H1 (cell line): ENCODE measurements around the gene CACNA2D1. TPM values are rescaled to one million over a fixed set of nuclear protein-coding genes. Genes with fewer than 3 reads are reported as not detected.

Source experiments
- CTCF ChIA-PET: fragments of 300-600 bp; sonication (Branson Sonifier 250); formaldehyde crosslinking; loops from one replicate; lab custom pipeline; 2021; ENCODE audit not compliant: partially characterized antibody; lab: Charles Lee
- POLR2A ChIA-PET: fragments of 300-600 bp; sonication (Branson Sonifier 250); formaldehyde crosslinking; loops from one replicate; lab custom pipeline; 2021; ENCODE audit warnings: inconsistent platforms; ENCODE audit not compliant: partially characterized antibody; lab: Charles Lee
- DNase-seq, 2 experiments: peaks; one replicate each; pipeline versions ENCODE4 v3.0.0 to v3.0.0-alpha.2; 2010 to 2022; ENCODE audit warnings: low spot score in 2 of 2, low read depth in 1 of 2, mixed read lengths in 1 of 2
- FAIRE-seq: peaks from 2 replicates; lab custom pipeline; 2011; peaks lifted over from hg19 to GRCh38; lab: Jason Lieb, UNC
- H2AFZ ChIP-seq: 2 replicates; pipeline ENCODE4 v1.8.1; 2012; ENCODE audit warnings: low read length, inconsistent platforms
- H2AK5ac ChIP-seq: 2 replicates; pipeline ENCODE4 v1.6.1; 2013; ENCODE audit warnings: low read depth, low read length
- H2BK120ac ChIP-seq: replicated peaks from 2 replicates; pipeline ENCODE3; 2013; ENCODE audit warnings: low read depth, low read length, inconsistent platforms
- H2BK12ac ChIP-seq: 2 replicates; pipeline ENCODE4 v1.6.1; 2013; ENCODE audit warnings: low read depth, low read length
- H2BK15ac ChIP-seq: 2 replicates; pipeline ENCODE4 v1.6.1; 2013; ENCODE audit warnings: low read length
- H2BK20ac ChIP-seq: 2 replicates; pipeline ENCODE4 v1.6.1; 2013; ENCODE audit warnings: low read length
- H2BK5ac ChIP-seq: 2 replicates; pipeline ENCODE4 v1.6.1; 2013; ENCODE audit warnings: low read depth, low read length
- H3K14ac ChIP-seq: 2 replicates; pipeline ENCODE4 v1.6.1; 2013; ENCODE audit warnings: inconsistent platforms; ENCODE audit not compliant: insufficient read length
- H3K18ac ChIP-seq: 2 replicates; pipeline ENCODE4 v1.6.1; 2013; ENCODE audit warnings: low read length; ENCODE audit errors: extremely low read depth
- H3K23ac ChIP-seq: 2 replicates; pipeline ENCODE4 v1.6.1; 2013; ENCODE audit warnings: inconsistent platforms; ENCODE audit not compliant: insufficient read length
- H3K23me2 ChIP-seq: 2 replicates; pipeline ENCODE4 v1.6.1; 2013; ENCODE audit warnings: low read depth, low read length
- H3K27ac ChIP-seq: 2 replicates; pipeline ENCODE4 v1.6.1; 2011; ENCODE audit warnings: low read depth, low read length, inconsistent platforms
- H3K27me3 ChIP-seq, 4 experiments: replicated peaks in 1 of 4; 1 replicate in 1 of 4; 2 replicates in 3 of 4; pipeline versions ENCODE4 v1.6.1 to v1.8.1; 2011 to 2013; ENCODE audit warnings: low read length in 3 of 4, mild to moderate bottlenecking in 3 of 4, inconsistent platforms in 2 of 4, mixed read lengths in 2 of 4, moderate library complexity in 1 of 4; ENCODE audit not compliant: control insufficient read depth in 3 of 4, insufficient read depth in 3 of 4; ENCODE audit errors: extremely low read depth in 1 of 4
- H3K36me3 ChIP-seq, 4 experiments: 2 replicates each; pipeline versions ENCODE4 v1.6.1 to v1.8.1; 2011 to 2013; ENCODE audit warnings: mild to moderate bottlenecking in 4 of 4, low read length in 3 of 4, moderate library complexity in 2 of 4, control low read depth in 1 of 4, inconsistent platforms in 1 of 4; ENCODE audit not compliant: insufficient read depth in 4 of 4, control insufficient read depth in 2 of 4
- H3K4ac ChIP-seq: replicated peaks from 2 replicates; pipeline ENCODE3; 2013; ENCODE audit warnings: low read length, low read depth, mixed read lengths, inconsistent platforms; ENCODE audit not compliant: insufficient read length
- H3K4me1 ChIP-seq, 4 experiments: replicated peaks in 1 of 4; 1 replicate in 1 of 4; 2 replicates in 3 of 4; pipeline versions ENCODE4 v1.6.1 to v1.8.1; 2011 to 2013; ENCODE audit warnings: low read length in 3 of 4, inconsistent platforms in 2 of 4, mixed read lengths in 1 of 4; ENCODE audit not compliant: insufficient read depth in 4 of 4, control insufficient read depth in 3 of 4
- H3K4me2 ChIP-seq, 2 experiments: 2 replicates each; pipeline versions ENCODE4 v1.6.1 to v1.8.1; 2011 to 2013; ENCODE audit warnings: low read depth in 2 of 2, low read length in 2 of 2, control low read depth in 1 of 2, inconsistent platforms in 1 of 2, mild to moderate bottlenecking in 1 of 2; ENCODE audit not compliant: insufficient read depth in 1 of 2
- H3K4me3 ChIP-seq, 4 experiments: fragments of 200-600, 300-600 bp in 1 of 4; sonication (generic), shearing (Covaris generic), sonication (Bioruptor Twin) in 1 of 4; 2 replicates each; pipeline versions ENCODE4 v1.5.1 to v1.8.1; 2011 to 2016; ENCODE audit warnings: low read length in 4 of 4, low read depth in 3 of 4, control low read depth in 2 of 4, inconsistent platforms in 2 of 4, mild to moderate bottlenecking in 2 of 4, mixed read lengths in 1 of 4, moderate library complexity in 1 of 4; ENCODE audit not compliant: insufficient read depth in 2 of 4; ENCODE audit errors: extremely low read depth in 1 of 4
- H3K56ac ChIP-seq: replicated peaks from 2 replicates; pipeline ENCODE3; 2013; ENCODE audit warnings: low read depth, mild to moderate bottlenecking, mixed read lengths, low read length, inconsistent platforms; ENCODE audit not compliant: insufficient read length
- H3K79me1 ChIP-seq: 2 replicates; pipeline ENCODE4 v1.6.1; 2013; ENCODE audit warnings: low read depth, low read length, control low read depth
- H3K79me2 ChIP-seq, 2 experiments: 2 replicates each; pipeline versions ENCODE4 v1.6.1 to v1.8.1; 2012 to 2013; ENCODE audit warnings: low read length in 2 of 2, mild to moderate bottlenecking in 2 of 2, inconsistent platforms in 1 of 2; ENCODE audit not compliant: insufficient read depth in 2 of 2, control insufficient read depth in 1 of 2
- H3K9ac ChIP-seq, 4 experiments: replicated peaks in 1 of 4; 1 replicate in 1 of 4; 2 replicates in 3 of 4; pipeline versions ENCODE4 v1.6.1 to v1.8.1; 2011 to 2013; ENCODE audit warnings: low read depth in 3 of 4, low read length in 3 of 4, control low read depth in 2 of 4, mild to moderate bottlenecking in 2 of 4, moderate library complexity in 2 of 4, inconsistent platforms in 1 of 4; ENCODE audit errors: extremely low read depth in 1 of 4
- H3K9me3 ChIP-seq, 2 experiments: 2 replicates each; pipeline versions ENCODE4 v1.6.1 to v1.8.1; 2012 to 2013; ENCODE audit warnings: mild to moderate bottlenecking in 2 of 2, moderate library complexity in 2 of 2, control low read depth in 1 of 2, inconsistent platforms in 1 of 2, low read depth in 1 of 2, low read length in 1 of 2, mixed read lengths in 1 of 2; ENCODE audit not compliant: insufficient read depth in 2 of 2
- H4K20me1 ChIP-seq, 2 experiments: replicated peaks in 1 of 2; 2 replicates each; pipeline versions ENCODE3 to v1.8.1; 2011 to 2013; ENCODE audit warnings: inconsistent platforms in 2 of 2, low read length in 2 of 2, mild to moderate bottlenecking in 1 of 2; ENCODE audit not compliant: insufficient read depth in 2 of 2, control insufficient read depth in 1 of 2
- H4K5ac ChIP-seq: 2 replicates; pipeline ENCODE4 v1.6.1; 2013; ENCODE audit warnings: low read length, low read depth, mixed read lengths, inconsistent platforms; ENCODE audit not compliant: insufficient read length
- H4K8ac ChIP-seq: 2 replicates; pipeline ENCODE4 v1.8.0; 2013; ENCODE audit warnings: mild to moderate bottlenecking, moderate library complexity, low read length, inconsistent platforms; ENCODE audit not compliant: insufficient read depth; ENCODE audit errors: extremely low read depth
- H4K91ac ChIP-seq: replicated peaks from 2 replicates; pipeline ENCODE3; 2013; ENCODE audit warnings: low read length, mixed read lengths, inconsistent platforms; ENCODE audit not compliant: insufficient read length
- WGBS, 2 experiments: shearing (Covaris generic) in 1 of 2; methylation state at CpG; one replicate each; pipeline versions ENCODE4 v1.1.6 to v1.1.7; 2013 to 2015; ENCODE audit warnings: low lambda C conversion rate in 2 of 2, mixed read lengths in 2 of 2, inconsistent platforms in 1 of 2, low coverage in 1 of 2, missing lambda C conversion rate in 1 of 2; ENCODE audit not compliant: insufficient replicate concordance in 2 of 2, insufficient coverage in 1 of 2, insufficient read length in 1 of 2; ENCODE audit errors: extremely low coverage in 1 of 2, missing lambda C conversion rate in 1 of 2; 5-methylcytosine and 5-hydroxymethylcytosine counted together
- polyA plus RNA-seq, 7 experiments: library from polyadenylated mRNA; depleted of rRNA in 3 of 7; stranded (reverse) in 5 of 7; unstranded in 2 of 7; fragments of >200 nt in 5 of 7; fragments of 200-250 nt in 2 of 7; gene quantifications; 1 replicate in 5 of 7; 2 replicates in 1 of 7; 4 replicates in 1 of 7; pipeline versions ENCODE4 v1.2.1 to v1.2.3, GENCODE V29; 2011 to 2013; ENCODE audit warnings: missing spikeins in 2 of 7, mixed read lengths in 2 of 7
- total RNA-seq: library from RNA; stranded (reverse); fragmentation: NEBNext Ultra II Directional; extraction: Animal tissue kit (Norgen Biotek cat#: 25700); gene quantifications from 2 replicates; pipeline ENCODE4 v1.2.1, GENCODE V29; 2021

CACNA2D1 gene
- total and polyA plus RNA-seq, 2 of the 8 experiments (the other 6 are each of a cell fraction or from before 2014, with no cell fraction given), result 4.3 to 27.3 TPM

DNA sequence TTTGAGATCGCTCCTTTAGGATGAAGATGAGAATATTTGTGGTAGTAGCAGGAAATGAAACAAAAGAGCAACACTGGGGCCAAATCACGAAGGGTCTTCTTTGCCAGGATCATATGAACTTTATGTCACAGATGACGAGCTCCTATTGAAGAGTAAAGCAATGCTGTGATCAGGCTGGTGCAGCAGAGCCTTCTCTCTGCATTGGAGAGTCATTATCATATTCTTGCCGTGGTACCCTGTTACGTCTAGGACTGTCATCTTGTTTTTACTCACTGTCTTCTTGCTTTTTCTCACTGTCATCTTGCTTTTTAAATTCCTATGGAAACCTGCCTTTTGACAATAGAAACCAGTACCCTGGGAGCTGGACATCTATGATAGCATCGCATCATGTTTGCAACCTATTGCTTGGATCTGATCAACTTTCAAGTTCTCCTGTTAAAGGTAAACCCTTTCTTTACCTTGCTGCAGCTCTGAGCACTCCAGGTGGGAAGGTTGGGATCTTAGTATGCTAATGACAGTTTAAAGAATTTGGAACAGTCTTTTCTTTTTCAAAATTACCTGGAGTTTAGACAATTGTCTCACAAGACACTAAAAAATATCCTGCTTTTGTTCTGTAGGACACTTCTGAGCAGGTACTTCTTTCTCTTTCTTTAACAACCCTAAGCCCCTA, 27.9 kb upstream of the CACNA2D1 start:
- no peak overlapping the region for H3K14ac ChIP-seq
- 0 out of 2 replicates have a peak overlapping the region, but pooled peaks have one; percentile 14 for H2BK20ac ChIP-seq
- H3K9me3 ChIP-seq, result no peaks in the 10 kb centered on the region
- no peaks in the 10 kb centered on the region for H3K79me1 ChIP-seq
- H4K20me1 ChIP-seq, result no peaks in the 10 kb centered on the region
- DNase-seq (no peak), FAIRE-seq (no peak)
- H4K5ac ChIP-seq, result no peak overlapping the region
- ChIA-PET CTCF (interaction anchor here (0.7 to 2.0 kb wide), 3 partner anchors 10 to 237 kb away, joined by 3 to 6 read pairs (median 3); no protein-coding TSS in a partner anchor), POLR2A (no interaction called here)
- H2AK5ac ChIP-seq, result no peak overlapping the region
- H2BK15ac ChIP-seq, result no peak overlapping the region; the same call in 1 of the 2 replicates
- H3K27ac ChIP-seq, result no peak overlapping the region
- 60% methylated on average over 6 of the region's 6 CpGs; no CpG with 5 or more reads in 1 of the 2 experiments for WGBS, 2 experiments
- no peaks in the 10 kb centered on the region for H3K23me2 ChIP-seq
- H2AFZ ChIP-seq, result no peak overlapping the region
- no peak overlapping the region for H3K4ac ChIP-seq
- no peak overlapping the region for H3K56ac ChIP-seq
- H3K18ac ChIP-seq, result no peak overlapping the region
- H4K8ac ChIP-seq, result no peak overlapping the region
- peaks cover 0 to 13% (median 6%) of the 10 kb centered on the region in 4 experiments; a peak in 4 of 7 replicates for H3K4me1 ChIP-seq
- no peaks in the 10 kb centered on the region for H3K27me3 ChIP-seq
- no peak overlapping the region for H4K91ac ChIP-seq
- H2BK12ac ChIP-seq, result no peak overlapping the region
- H3K79me2 ChIP-seq, result no peaks in the 10 kb centered on the region
- H3K23ac ChIP-seq, result no peak overlapping the region
- H3K4me2 ChIP-seq, result peak overlapping the region; percentile 47 to 49; a peak in 3 of 4 replicates
- peak overlapping the region in 2 of 4 experiments; percentile 14 to 33; a peak in 3 of 8 replicates for H3K4me3 ChIP-seq
- no peaks in the 10 kb centered on the region for H3K36me3 ChIP-seq
- peak overlapping the region; percentile 30 for H2BK120ac ChIP-seq
- no peak overlapping the region for H3K9ac ChIP-seq
- H2BK5ac ChIP-seq, result no peak overlapping the region
